ENCODE results near the gene RPL13A.
A peak's percentile ranks its signal among the peaks of the same experiment; 100 is the strongest.

RPL13A gene

DNA sequence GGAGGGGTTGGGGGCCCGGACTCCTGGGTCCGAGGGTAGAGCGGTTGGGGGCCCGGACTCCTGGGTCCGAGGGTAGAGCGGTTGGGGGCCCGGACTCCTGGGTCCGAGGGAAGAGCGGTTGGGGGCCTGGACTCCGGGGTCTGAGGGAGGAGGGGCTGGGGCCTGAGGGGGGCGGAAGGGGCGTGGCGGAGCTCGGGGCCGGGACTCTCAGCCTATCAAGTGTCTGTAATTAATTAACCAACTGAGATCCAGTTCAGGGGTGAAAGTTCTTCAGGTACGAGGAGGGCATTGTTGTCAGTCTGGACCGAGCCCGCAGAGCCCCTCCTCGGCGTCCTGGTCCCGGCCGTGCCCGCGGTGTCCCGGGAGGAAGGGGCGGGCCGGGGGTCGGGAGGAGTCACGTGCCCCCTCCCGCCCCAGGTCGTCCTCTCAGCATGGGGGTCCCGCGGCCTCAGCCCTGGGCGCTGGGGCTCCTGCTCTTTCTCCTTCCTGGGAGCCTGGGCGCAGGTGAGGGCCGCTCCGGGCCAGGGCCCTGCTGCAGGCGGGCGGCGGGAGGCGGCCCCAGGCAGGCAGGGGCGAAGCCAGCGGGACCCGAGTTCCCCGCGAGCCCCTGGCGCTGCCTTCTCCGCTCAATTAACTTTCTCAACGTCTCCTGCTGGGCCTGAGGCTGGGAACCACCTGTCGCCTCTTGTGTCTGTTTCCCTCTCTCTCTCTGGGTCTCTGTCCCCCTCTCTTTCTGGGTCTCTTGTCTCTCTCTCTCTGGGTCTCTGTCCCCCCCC, 25.8 kb downstream of the RPL13A start:
- H3K27ac ChIP-seq: peak overlapping the region; percentile 98
- no peaks in the 10 kb centered on the region for H3K9me3 ChIP-seq
- H3K4me3 ChIP-seq (ENCODE audit: low read depth in 1 of 2, low read length in 1 of 2): peak overlapping the region; percentile 92 to 93
- TF ChIP-seq, protein P1, sequence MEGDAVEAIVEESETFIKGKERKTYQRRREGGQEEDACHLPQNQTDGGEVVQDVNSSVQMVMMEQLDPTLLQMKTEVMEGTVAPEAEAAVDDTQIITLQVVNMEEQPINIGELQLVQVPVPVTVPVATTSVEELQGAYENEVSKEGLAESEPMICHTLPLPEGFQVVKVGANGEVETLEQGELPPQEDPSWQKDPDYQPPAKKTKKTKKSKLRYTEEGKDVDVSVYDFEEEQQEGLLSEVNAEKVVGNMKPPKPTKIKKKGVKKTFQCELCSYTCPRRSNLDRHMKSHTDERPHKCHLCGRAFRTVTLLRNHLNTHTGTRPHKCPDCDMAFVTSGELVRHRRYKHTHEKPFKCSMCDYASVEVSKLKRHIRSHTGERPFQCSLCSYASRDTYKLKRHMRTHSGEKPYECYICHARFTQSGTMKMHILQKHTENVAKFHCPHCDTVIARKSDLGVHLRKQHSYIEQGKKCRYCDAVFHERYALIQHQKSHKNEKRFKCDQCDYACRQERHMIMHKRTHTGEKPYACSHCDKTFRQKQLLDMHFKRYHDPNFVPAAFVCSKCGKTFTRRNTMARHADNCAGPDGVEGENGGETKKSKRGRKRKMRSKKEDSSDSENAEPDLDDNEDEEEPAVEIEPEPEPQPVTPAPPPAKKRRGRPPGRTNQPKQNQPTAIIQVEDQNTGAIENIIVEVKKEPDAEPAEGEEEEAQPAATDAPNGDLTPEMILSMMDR (IDR thresholded peaks at IDR 0.05): no peak
- no peaks in the 10 kb centered on the region for H3K27me3 ChIP-seq
- peaks cover 57 to 59% of the 10 kb centered on the region in 2 experiments for H3K4me1 ChIP-seq (ENCODE audit: control insufficient read depth in 1 of 2, insufficient read depth in 1 of 2, low read depth in 1 of 2, low read length in 1 of 2)
- H3K36me3 ChIP-seq: peaks cover 39% of the 10 kb centered on the region

GRCh38 chr19:49513746-49514118, 26.3 kb downstream of the RPL13A start:
- no peaks in the 10 kb centered on the region for H3K27me3 ChIP-seq
- peaks cover 44% of the 10 kb centered on the region for H3K36me3 ChIP-seq
- H3K9me3 ChIP-seq: no peaks in the 10 kb centered on the region
- H3K27ac ChIP-seq: peak overlapping the region; percentile 98
- peaks cover 57 to 59% of the 10 kb centered on the region in 2 experiments for H3K4me1 ChIP-seq (ENCODE audit: control insufficient read depth in 1 of 2, insufficient read depth in 1 of 2, low read depth in 1 of 2, low read length in 1 of 2)
- TF ChIP-seq, protein P1 (IDR thresholded peaks at IDR 0.05): no peak
- H3K4me3 ChIP-seq (ENCODE audit: low read depth in 1 of 2, low read length in 1 of 2): peak overlapping the region; percentile 92 to 93

- no peaks in the 10 kb centered on the region for H3K27me3 ChIP-seq
- peak overlapping the region; percentile 92 to 93 for H3K4me3 ChIP-seq (ENCODE audit: low read depth in 1 of 2, low read length in 1 of 2)
- TF ChIP-seq, protein P1 (IDR thresholded peaks at IDR 0.05): no peak
- H3K4me1 ChIP-seq (ENCODE audit: control insufficient read depth in 1 of 2, insufficient read depth in 1 of 2, low read depth in 1 of 2, low read length in 1 of 2): peaks cover 57 to 59% of the 10 kb centered on the region in 2 experiments
- peaks cover 47% of the 10 kb centered on the region for H3K36me3 ChIP-seq
- H3K27ac ChIP-seq: peak overlapping the region; percentile 98
- no peaks in the 10 kb centered on the region for H3K9me3 ChIP-seq
Observed at GRCh38 chr19:49514151-49514550, 26.7 kb downstream of the RPL13A start.

DNA sequence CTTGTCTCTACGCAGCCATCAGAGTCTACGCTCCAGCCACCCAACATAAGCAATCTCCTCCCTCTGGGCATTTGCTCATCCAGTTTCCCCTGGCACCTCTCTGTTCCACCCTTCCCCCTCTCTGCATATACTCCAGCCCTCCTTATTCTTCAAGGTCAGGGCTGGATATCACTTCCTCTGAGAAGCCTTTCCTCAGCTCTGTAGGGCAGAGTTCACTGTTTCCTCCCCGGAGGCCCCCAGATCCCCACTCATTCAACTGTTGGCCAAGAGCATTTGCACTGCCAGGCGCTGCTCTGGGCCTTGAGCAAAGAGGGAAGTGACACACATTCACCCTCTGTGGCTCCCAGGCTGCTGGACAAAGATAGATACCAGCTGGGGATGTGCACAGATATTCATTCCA, 28.4 kb downstream of the RPL13A start:
- Histone ChIP-seq H3K4me1 (ENCODE audit: control insufficient read depth in 1 of 2, insufficient read depth in 1 of 2, low read depth in 1 of 2, low read length in 1 of 2) (peaks cover 57 to 59% of the 10 kb centered on the region in 2 experiments), H3K9me3 (no peaks in the 10 kb centered on the region), H3K4me3 (ENCODE audit: low read depth in 1 of 2, low read length in 1 of 2) (peak overlapping the region in 1 of 2 experiments; percentile 20), H3K27ac (peak overlapping the region; percentile 83), H3K36me3 (peaks cover 62% of the 10 kb centered on the region), H3K27me3 (no peaks in the 10 kb centered on the region)
- TF ChIP-seq, protein P1 (IDR thresholded peaks at IDR 0.05): no peak

DNA sequence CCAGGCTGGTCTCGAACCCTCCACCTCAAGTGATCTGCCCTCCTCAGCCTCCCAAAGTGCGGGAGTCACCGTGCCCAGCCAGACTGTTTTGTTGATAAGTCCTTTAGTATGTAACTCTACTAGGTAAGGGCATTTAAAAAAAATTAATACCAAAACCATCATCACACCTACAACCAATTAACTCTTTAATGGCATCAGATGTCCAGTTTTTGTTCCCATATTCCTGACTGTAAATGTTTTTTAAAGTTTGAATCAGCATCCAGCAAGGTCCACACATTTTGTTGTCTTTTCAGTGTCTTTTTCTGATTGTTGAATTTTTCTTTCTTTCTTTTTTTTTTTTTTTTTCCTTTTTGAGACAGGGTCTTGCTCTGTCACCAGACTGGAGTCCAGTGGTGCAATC, 30.6 kb downstream of the RPL13A start:
- H3K27ac ChIP-seq: peak overlapping the region; percentile 83
- TF ChIP-seq, protein P1 (IDR thresholded peaks at IDR 0.05): no peak
- peaks cover 81% of the 10 kb centered on the region for H3K36me3 ChIP-seq

More for the DNA sequence above, 30.6 kb downstream of the RPL13A start:
- Histone ChIP-seq H3K27me3 (no peaks in the 10 kb centered on the region), H3K9me3 (no peaks in the 10 kb centered on the region), H3K4me3 (ENCODE audit: low read depth in 1 of 2, low read length in 1 of 2) (no peak overlapping the region), H3K4me1 (ENCODE audit: control insufficient read depth in 1 of 2, insufficient read depth in 1 of 2, low read depth in 1 of 2, low read length in 1 of 2) (peaks cover 42 to 45% of the 10 kb centered on the region in 2 experiments)
